ENCODE data around the gene TIAM2. TPM values are rescaled to one million over a fixed set of nuclear protein-coding genes. Genes with fewer than 3 reads are reported as not detected.

Gene TIAM2
- total and polyA plus RNA-seq, 9 of the 15 experiments (the other 6 are each of a cell fraction or from before 2014, with no cell fraction given) = 0.73 to 6.5 (median 4.3) TPM

DNA sequence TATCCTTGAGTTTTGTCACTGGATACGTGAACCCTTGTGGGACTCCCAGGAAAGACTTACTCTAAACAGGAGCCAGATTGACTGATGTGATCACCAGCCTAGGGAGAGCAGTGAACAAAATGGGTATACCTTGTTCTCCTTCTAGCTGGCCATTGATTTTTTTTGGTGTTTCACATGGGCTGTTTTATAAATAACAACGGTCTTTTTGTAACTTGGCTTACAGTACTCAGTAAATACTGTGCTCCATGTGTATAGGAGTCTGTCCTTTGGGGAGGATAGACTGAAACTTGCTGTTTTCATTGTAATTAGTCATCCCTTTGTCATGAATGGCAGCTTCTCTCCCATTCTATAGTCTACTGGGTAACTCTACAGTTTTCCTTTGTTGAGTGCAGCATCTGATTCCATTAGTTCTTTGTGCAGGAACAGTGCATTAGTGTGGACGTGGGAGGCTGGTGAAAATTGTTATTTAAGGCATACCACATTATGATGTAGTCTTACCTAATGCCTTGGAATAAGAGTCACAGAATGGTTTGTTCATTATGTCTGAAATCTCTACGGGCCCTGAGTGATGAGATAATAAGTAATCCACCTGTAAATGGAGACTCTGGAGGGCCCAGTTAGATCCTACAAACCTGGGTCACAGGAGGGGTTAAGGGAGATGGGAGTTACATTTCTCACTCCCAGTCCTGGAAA is 89.5 kb downstream of the TIAM2 start (continued):
- TF ChIP-seq SPI1 (IDR thresholded peaks at IDR 0.05; ENCODE audit: borderline replicate concordance, low read depth, low read length) = no peak

GRCh38 chr6:155085582-155086257 is 90.6 kb downstream of the TIAM2 start:
- CTCF ChIA-PET (ENCODE audit: low intra/inter-chr PET ratio) = interaction anchor here (0.6 kb wide), 1 partner anchor 15 kb away, joined by 3 read pairs; no protein-coding TSS in a partner anchor
- H3K4me1 ChIP-seq (replicated peaks in 1 of 2; ENCODE audit: control insufficient read depth in 2 of 2, insufficient read depth in 2 of 2, low read length in 2 of 2) = peaks cover 0 to 12% of the 10 kb centered on the region in 2 experiments; a peak in 4 of 5 replicates
- POLR2A ChIA-PET = interaction anchor here (0.7 to 1.0 kb wide), 2 partner anchors 16 to 21 kb away, joined by 3 to 4 read pairs; no protein-coding TSS in a partner anchor
- in situ Hi-C loops (cut with MboI) = no loop called here
- H3K27ac ChIP-seq (ENCODE audit: extremely low read depth, low read depth, low read length) = no peak overlapping the region
- FAIRE-seq = peak; percentile 78
- no TSS peak for BruUV-seq (replicated peaks)
- peak in 2 of 4 experiments; percentile 64 to 79 for DNase-seq (ENCODE audit: extremely low read depth in 1 of 4, low spot score in 3 of 4)
- H3K4me2 ChIP-seq (ENCODE audit: insufficient read depth, low read length) = peak overlapping the region; percentile 23; the same call in 1 of the 2 replicates
- no peak overlapping the region for H2AFZ ChIP-seq (ENCODE audit: low read depth, low read length)
- intact Hi-C loops (cut with micrococcal nuclease) = no loop called here
- peak; percentile 95 for ATAC-seq
- H3K9me3 ChIP-seq (replicated peaks; ENCODE audit: control insufficient read depth, insufficient read depth, low read depth, low read length) = no peaks in the 10 kb centered on the region
- no peaks in the 10 kb centered on the region for H3K79me2 ChIP-seq (ENCODE audit: control insufficient read depth, insufficient read depth, low read length)
- H4K20me1 ChIP-seq (replicated peaks; ENCODE audit: control insufficient read depth, insufficient read depth, low read length) = no peaks in the 10 kb centered on the region
- peaks cover 10 to 35% of the 10 kb centered on the region in 2 experiments for H3K27me3 ChIP-seq (ENCODE audit: control insufficient read depth in 2 of 2, insufficient read depth in 2 of 2, low read length in 2 of 2)
- no peaks in the 10 kb centered on the region for H3K9me1 ChIP-seq (ENCODE audit: control insufficient read depth, insufficient read depth, low read length)
- no peaks in the 10 kb centered on the region for H3K36me3 ChIP-seq (ENCODE audit: control insufficient read depth, insufficient read depth, low read length)
- no peak overlapping the region for H3K4me3 ChIP-seq
- H3K9ac ChIP-seq (ENCODE audit: insufficient read depth in 1 of 2, low read depth in 2 of 2, low read length in 2 of 2) = no peak overlapping the region
- 3% methylated on average over 8 of the region's 8 CpGs for WGBS (ENCODE audit: insufficient coverage, low coverage, missing lambda C conversion rate)
- TF ChIP-seq NEUROD1 (IDR thresholded peaks at IDR 0.05; ENCODE audit: borderline replicate concordance, low read depth, low read length, partially characterized antibody) (no peak), CHD4 (IDR thresholded peaks at IDR 0.05; ENCODE audit: insufficient read depth, insufficient replicate concordance, low read depth, low read length, poor library complexity, severe bottlenecking) (no peak), ZNF384 (IDR thresholded peaks at IDR 0.05; ENCODE audit: low read depth, low read length) (no peak), SOX6 (IDR thresholded peaks at IDR 0.05) (peak; percentile 83), CTBP1 (IDR thresholded peaks at IDR 0.05; ENCODE audit: borderline replicate concordance) (peak; percentile 57; the same call in 1 of the 2 replicates), CBFB (CRISPR knock-in tag; IDR thresholded peaks at IDR 0.05) (peak; percentile 51; the same call in 1 of the 2 replicates), ATF3 (IDR thresholded peaks at IDR 0.05) (peak; percentile 82), ATF3 (CRISPR knock-in tag; conservative IDR thresholded peaks at IDR 0.05) (peak; percentile 76; the same call in 1 of the 2 replicates), POLR2AphosphoS2 (IDR thresholded peaks at IDR 0.05; ENCODE audit: low read length) (no peak), ZNF785 (CRISPR knock-in tag; IDR thresholded peaks at IDR 0.05) (no peak), DPF2 (IDR thresholded peaks at IDR 0.05) (peak; percentile 89), ZNF212 (CRISPR knock-in tag; IDR thresholded peaks at IDR 0.05) (no peak), CXXC5 (CRISPR knock-in tag; IDR thresholded peaks at IDR 0.05) (peak; percentile 52; the same call in 1 of the 2 replicates)
- TF ChIP-seq, protein P1, sequence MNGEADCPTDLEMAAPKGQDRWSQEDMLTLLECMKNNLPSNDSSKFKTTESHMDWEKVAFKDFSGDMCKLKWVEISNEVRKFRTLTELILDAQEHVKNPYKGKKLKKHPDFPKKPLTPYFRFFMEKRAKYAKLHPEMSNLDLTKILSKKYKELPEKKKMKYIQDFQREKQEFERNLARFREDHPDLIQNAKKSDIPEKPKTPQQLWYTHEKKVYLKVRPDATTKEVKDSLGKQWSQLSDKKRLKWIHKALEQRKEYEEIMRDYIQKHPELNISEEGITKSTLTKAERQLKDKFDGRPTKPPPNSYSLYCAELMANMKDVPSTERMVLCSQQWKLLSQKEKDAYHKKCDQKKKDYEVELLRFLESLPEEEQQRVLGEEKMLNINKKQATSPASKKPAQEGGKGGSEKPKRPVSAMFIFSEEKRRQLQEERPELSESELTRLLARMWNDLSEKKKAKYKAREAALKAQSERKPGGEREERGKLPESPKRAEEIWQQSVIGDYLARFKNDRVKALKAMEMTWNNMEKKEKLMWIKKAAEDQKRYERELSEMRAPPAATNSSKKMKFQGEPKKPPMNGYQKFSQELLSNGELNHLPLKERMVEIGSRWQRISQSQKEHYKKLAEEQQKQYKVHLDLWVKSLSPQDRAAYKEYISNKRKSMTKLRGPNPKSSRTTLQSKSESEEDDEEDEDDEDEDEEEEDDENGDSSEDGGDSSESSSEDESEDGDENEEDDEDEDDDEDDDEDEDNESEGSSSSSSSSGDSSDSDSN (IDR thresholded peaks at IDR 0.05; ENCODE audit: borderline replicate concordance in 1 of 2, low read depth in 2 of 2, low read length in 2 of 2) = no peak

All from K562 (cell line).